HL-60 (cell line): ENCODE measurements around the gene TNIK.

Experiments
- DNase-seq, 2 experiments: peaks; one replicate each; pipeline ENCODE4 v3.0.0-alpha.2; 2010 to 2020; ENCODE audit warnings: low read depth in 1 of 2, low spot score in 1 of 2
- H3K27ac ChIP-seq: fragments of 250-450 bp; sonication (Bioruptor Pico); replicated peaks from 2 replicates; pipeline ENCODE4 v1.5.1; 2020; ENCODE audit warnings: mild to moderate bottlenecking, moderate library complexity
- H3K27me3 ChIP-seq: fragments of 250-450 bp; sonication (Bioruptor Pico); 2 replicates; pipeline ENCODE4 v1.5.1; 2021; ENCODE audit warnings: mild to moderate bottlenecking, moderate library complexity; ENCODE audit not compliant: insufficient read depth, poor library complexity, severe bottlenecking
- H3K4me3 ChIP-seq: replicated peaks from 2 replicates; pipeline ENCODE4 v1.5.1; 2011; ENCODE audit warnings: mild to moderate bottlenecking, control low read depth, low read length; ENCODE audit not compliant: insufficient read depth
- CTCF ChIP-seq: IDR thresholded peaks from one replicate; pipeline ENCODE4 v1.5.1; 2011; ENCODE audit warnings: low read length, control low read depth, inconsistent platforms; ENCODE audit not compliant: insufficient read depth
- GABPA ChIP-seq: IDR thresholded peaks from 2 replicates; pipeline ENCODE4 v1.6.1; 2012; ENCODE audit warnings: low read depth
- POLR2AphosphoS5 ChIP-seq: IDR thresholded peaks from 2 replicates; pipeline ENCODE4 v1.6.1; 2012; ENCODE audit warnings: low read depth
- REST ChIP-seq: IDR thresholded peaks from 2 replicates; pipeline ENCODE4 v1.6.1; 2012; ENCODE audit warnings: low read depth; ENCODE audit not compliant: insufficient replicate concordance
- SPI1 ChIP-seq: IDR thresholded peaks from 2 replicates; pipeline ENCODE4 v1.6.1; 2012; ENCODE audit warnings: low read depth, mild to moderate bottlenecking, borderline replicate concordance

TNIK gene

GRCh38 chr3:171225165-171225564, 235.0 kb downstream of the TNIK start:
- no peak overlapping the region for H3K27ac ChIP-seq
- no peak overlapping the region for H3K4me3 ChIP-seq
- DNase-seq = no peak
- no peak for TF ChIP-seq SPI1
- TF ChIP-seq GABPA = no peak
- TF ChIP-seq REST = no peak
- TF ChIP-seq POLR2AphosphoS5 = no peak
- TF ChIP-seq CTCF = no peak
- H3K27me3 ChIP-seq = no peaks in the 10 kb centered on the region

DNA sequence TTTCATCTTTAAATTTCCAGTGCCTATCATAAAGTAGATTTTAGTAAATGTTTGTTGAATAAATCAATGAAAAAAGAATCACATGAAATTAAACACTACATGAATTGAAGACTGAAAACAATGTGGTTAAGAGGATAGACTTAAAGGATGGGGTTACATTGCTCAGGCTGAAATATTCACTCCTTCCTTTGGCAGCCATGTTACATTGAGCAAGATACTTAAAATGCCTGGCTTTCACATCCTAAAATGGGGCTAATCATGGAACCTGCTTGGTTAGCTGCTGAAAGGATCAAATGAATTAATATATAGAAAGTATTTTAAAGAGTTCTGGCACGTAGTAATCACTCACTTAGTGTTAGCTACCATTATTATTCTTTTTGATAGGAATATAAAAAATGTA, 236.8 kb downstream of the TNIK start:
- Histone ChIP-seq H3K4me3 (no peak overlapping the region), H3K27me3 (no peaks in the 10 kb centered on the region), H3K27ac (no peak overlapping the region)
- TF ChIP-seq POLR2AphosphoS5 (no peak), SPI1 (no peak), GABPA (no peak), CTCF (no peak), REST (no peak)
- DNase-seq = no peak

DNA sequence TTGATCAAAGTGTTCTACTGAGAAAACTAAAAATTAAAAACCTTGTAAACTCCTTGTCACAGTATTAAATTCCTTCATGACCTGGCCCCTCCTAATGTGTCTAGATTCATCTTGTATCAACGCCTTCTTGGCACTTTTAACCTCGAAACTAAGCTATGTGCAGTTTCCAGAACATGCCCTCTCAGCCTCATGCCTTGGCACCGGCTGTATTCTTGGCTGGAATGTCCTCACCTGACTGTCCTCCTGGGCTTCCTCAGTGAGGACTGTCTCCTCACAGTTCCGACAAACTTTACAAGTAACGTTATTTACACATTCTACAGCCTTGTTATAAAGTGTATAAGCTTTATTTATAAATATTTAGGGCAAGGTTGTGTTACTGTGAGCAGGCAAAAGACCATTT, 237.2 kb downstream of the TNIK start:
- TF ChIP-seq POLR2AphosphoS5 = no peak
- TF ChIP-seq SPI1 = no peak
- no peak for TF ChIP-seq GABPA
- no peak for TF ChIP-seq REST
- TF ChIP-seq CTCF = no peak
- H3K27me3 ChIP-seq = no peaks in the 10 kb centered on the region
- no peak overlapping the region for H3K4me3 ChIP-seq
- DNase-seq = no peak
- no peak overlapping the region for H3K27ac ChIP-seq
